IMR-90 (cell line): ENCODE results near the gene TMEM107. TPM values are rescaled to one million over a fixed set of nuclear protein-coding genes. Genes with fewer than 3 reads are reported as not detected.

Source experiments
- ATAC-seq: fragments of 200-7000 bp; cut with Tn5 transposase; 2 replicates; pipeline ENCODE4 v1.9.1; 2020; ENCODE audit warnings: low read depth, mild to moderate bottlenecking, moderate library complexity
- BruUV-seq: library from RNA; stranded (reverse); fragments of 400-500 nt; replicated peaks from 2 replicates; lab custom pipeline; 2021; lab: Mats Ljungman, UMichigan
- CTCF ChIA-PET: fragments of 300-600 bp; formaldehyde crosslinking; extraction: SDS; loops from one replicate; lab custom pipeline; 2021; ENCODE audit warnings: antibody characterized with exemption; lab: Yijun Ruan, JAX
- POLR2A ChIA-PET: fragments of 300-600 bp; sonication (Branson Sonifier 250); formaldehyde crosslinking; loops from one replicate; lab custom pipeline; 2022; ENCODE audit warnings: antibody characterized with exemption; ENCODE audit not compliant: unreplicated experiment; lab: Charles Lee
- DNase-seq: peaks from one replicate; pipeline ENCODE4 v3.0.0; 2013
- H2AFZ ChIP-seq: replicated peaks from 2 replicates; pipeline ENCODE3; 2013; ENCODE audit warnings: low read length, mild to moderate bottlenecking; ENCODE audit not compliant: poor library complexity
- H2AK5ac ChIP-seq: 2 replicates; pipeline ENCODE4 v1.6.1; 2013; ENCODE audit warnings: low read depth, low read length, inconsistent platforms
- H2AK9ac ChIP-seq: replicated peaks from 2 replicates; pipeline ENCODE3; 2013; ENCODE audit warnings: mild to moderate bottlenecking, low read depth, low read length, moderate library complexity; ENCODE audit not compliant: poor library complexity
- H2BK120ac ChIP-seq: 2 replicates; pipeline ENCODE4 v1.6.1; 2013; ENCODE audit warnings: low read depth, low read length, inconsistent platforms
- H2BK15ac ChIP-seq: 3 replicates; pipeline ENCODE4 v1.6.1; 2013; ENCODE audit warnings: low read depth, low read length, inconsistent platforms
- H2BK20ac ChIP-seq: 2 replicates; pipeline ENCODE4 v1.6.1; 2013; ENCODE audit warnings: low read depth, mild to moderate bottlenecking, inconsistent platforms, low read length, moderate library complexity
- H2BK5ac ChIP-seq: 2 replicates; pipeline ENCODE4 v1.6.1; 2013; ENCODE audit warnings: mild to moderate bottlenecking, low read depth, low read length, inconsistent platforms; ENCODE audit not compliant: poor library complexity, severe bottlenecking
- H3K14ac ChIP-seq: replicated peaks from 2 replicates; pipeline ENCODE4 v1.6.1; 2013; ENCODE audit warnings: low read depth, low read length, inconsistent platforms
- H3K18ac ChIP-seq: 2 replicates; pipeline ENCODE4 v1.6.1; 2013; ENCODE audit warnings: low read depth, low read length, control low read depth
- H3K23ac ChIP-seq: 2 replicates; pipeline ENCODE4 v1.6.1; 2013; ENCODE audit warnings: low read depth, low read length, inconsistent platforms
- H3K27ac ChIP-seq: 2 replicates; pipeline ENCODE4 v1.5.1; 2013; ENCODE audit warnings: mild to moderate bottlenecking, control low read depth, low read length; ENCODE audit not compliant: insufficient read depth
- H3K27me3 ChIP-seq: 2 replicates; pipeline ENCODE4 v1.6.1; 2013; ENCODE audit warnings: low read length; ENCODE audit not compliant: control insufficient read depth, insufficient read depth
- H3K36me3 ChIP-seq: 2 replicates; pipeline ENCODE4 v1.6.1; 2013; ENCODE audit warnings: low read length, mixed read lengths; ENCODE audit not compliant: control insufficient read depth, insufficient read depth
- H3K4ac ChIP-seq: 2 replicates; pipeline ENCODE4 v1.6.1; 2013; ENCODE audit warnings: low read depth, low read length, inconsistent platforms
- H3K4me1 ChIP-seq: 2 replicates; pipeline ENCODE4 v1.6.1; 2013; ENCODE audit warnings: low read length, mixed read lengths; ENCODE audit not compliant: control insufficient read depth, insufficient read depth
- H3K4me2 ChIP-seq: 2 replicates; pipeline ENCODE4 v1.6.1; 2013; ENCODE audit warnings: low read depth, mild to moderate bottlenecking, control low read depth, low read length, moderate library complexity
- H3K4me3 ChIP-seq: 2 replicates; pipeline ENCODE4 v1.5.1; 2013; ENCODE audit warnings: low read depth, mild to moderate bottlenecking, control low read depth, low read length, moderate library complexity; ENCODE audit not compliant: insufficient read depth
- H3K56ac ChIP-seq: 2 replicates; pipeline ENCODE4 v1.6.1; 2013; ENCODE audit warnings: low read length, inconsistent platforms; ENCODE audit not compliant: insufficient read depth; ENCODE audit errors: extremely low read depth
- H3K79me1 ChIP-seq, 2 experiments: 2 replicates each; pipeline ENCODE4 v1.6.1; 2013; ENCODE audit warnings: low read length in 2 of 2, inconsistent platforms in 1 of 2, low read depth in 1 of 2
- H3K9ac ChIP-seq: 2 replicates; pipeline ENCODE4 v1.6.1; 2013; ENCODE audit warnings: low read depth, low read length, control low read depth
- H3K9me1 ChIP-seq: 2 replicates; pipeline ENCODE4 v1.6.1; 2013; ENCODE audit warnings: low read length, inconsistent platforms; ENCODE audit not compliant: insufficient read depth
- H3K9me3 ChIP-seq: 2 replicates; pipeline ENCODE4 v1.6.1; 2013; ENCODE audit warnings: low read length; ENCODE audit not compliant: control insufficient read depth, insufficient read depth
- H4K20me1 ChIP-seq: 2 replicates; pipeline ENCODE4 v1.6.1; 2013; ENCODE audit warnings: low read length, inconsistent platforms; ENCODE audit not compliant: insufficient read depth
- H4K5ac ChIP-seq: 2 replicates; pipeline ENCODE4 v1.6.1; 2013; ENCODE audit warnings: mild to moderate bottlenecking, low read depth, low read length, control low read depth
- H4K8ac ChIP-seq, 2 experiments: 2 replicates each; pipeline ENCODE4 v1.6.1; 2013; ENCODE audit warnings: low read depth in 2 of 2, low read length in 2 of 2, control low read depth in 1 of 2, inconsistent platforms in 1 of 2
- H4K91ac ChIP-seq: 2 replicates; pipeline ENCODE4 v1.6.1; 2013; ENCODE audit warnings: low read depth, low read length, inconsistent platforms; ENCODE audit not compliant: insufficient read depth
- BHLHE40 ChIP-seq: fragments of 150-350 bp; IDR thresholded peaks from 2 replicates; pipeline ENCODE4 v1.6.1; 2016; ENCODE audit warnings: mild to moderate bottlenecking, low read depth, low read length
- CEBPB ChIP-seq: IDR thresholded peaks from 2 replicates; pipeline ENCODE4 v1.6.1; 2012; ENCODE audit warnings: low read depth, low read length, improper control_type of control experiment
- CHD1 ChIP-seq: IDR thresholded peaks from 2 replicates; pipeline ENCODE4 v1.6.1; 2012; ENCODE audit warnings: low read depth, low read length, improper control_type of control experiment
- CTCF ChIP-seq: conservative IDR thresholded peaks from 2 replicates; pipeline ENCODE4 v1.5.1; 2012; ENCODE audit warnings: mild to moderate bottlenecking, low read depth, low read length, improper control_type of control experiment
- FOS ChIP-seq: fragments of 150-350 bp; IDR thresholded peaks from 2 replicates; pipeline ENCODE4 v1.6.1; 2016; ENCODE audit warnings: low read depth, low read length
- MAFK ChIP-seq: IDR thresholded peaks from 2 replicates; pipeline ENCODE4 v1.6.1; 2012; ENCODE audit warnings: low read depth, low read length, improper control_type of control experiment
- MAZ ChIP-seq: IDR thresholded peaks from 2 replicates; pipeline ENCODE4 v1.6.1; 2012; ENCODE audit warnings: low read depth, mild to moderate bottlenecking, low read length, improper control_type of control experiment, moderate library complexity, borderline replicate concordance
- NFE2L2 ChIP-seq: fragments of 150-350 bp; IDR thresholded peaks from 2 replicates; pipeline ENCODE4 v1.6.1; 2016; ENCODE audit warnings: low read depth, mild to moderate bottlenecking, low read length
- POLR2A ChIP-seq: IDR thresholded peaks from 2 replicates; pipeline ENCODE4 v1.6.1; 2012; ENCODE audit warnings: mild to moderate bottlenecking, low read depth, low read length
- RCOR1 ChIP-seq: IDR thresholded peaks from 2 replicates; pipeline ENCODE4 v1.6.1; 2012; ENCODE audit warnings: mild to moderate bottlenecking, low read length, improper control_type of control experiment; ENCODE audit not compliant: insufficient replicate concordance
- RFX5 ChIP-seq: IDR thresholded peaks from 2 replicates; pipeline ENCODE4 v1.8.0; 2012; ENCODE audit warnings: low read depth, mild to moderate bottlenecking, low read length, moderate library complexity
- SMC3 ChIP-seq: fragments of 150-350 bp; IDR thresholded peaks from 2 replicates; pipeline ENCODE4 v1.6.1; 2016; ENCODE audit warnings: low read depth, mild to moderate bottlenecking, antibody characterized with exemption, low read length, moderate library complexity
- WGBS, 2 experiments: methylation state at CpG; one replicate each; pipeline versions ENCODE4 v1.1.5 to v1.1.7; 2013; ENCODE audit warnings: missing lambda C conversion rate in 2 of 2; ENCODE audit not compliant: insufficient read length in 1 of 2; ENCODE audit errors: extremely low coverage in 2 of 2; 5-methylcytosine and 5-hydroxymethylcytosine counted together
- dilution Hi-C: fragments of 300-500 bp; cut with HindIII; formaldehyde crosslinking; loops from one replicate; pipeline ENCODE4 v1.14.3; 2018; ENCODE audit warnings: low sequenced_read_pairs; ENCODE audit not compliant: unreplicated experiment
- in situ Hi-C: fragments of 300-500 bp; cut with MboI; formaldehyde crosslinking; loops from 3 replicates; pipeline ENCODE4 v1.14.3; 2019; ENCODE audit warnings: low sequenced_read_pairs, inconsistent platforms, mixed read lengths
- intact Hi-C: fragments of 100-400 bp; cut with micrococcal nuclease; formaldehyde crosslinking; loops from 2 replicates; pipeline ENCODE4 v1.10.0; 2022
- polyA plus RNA-seq, 3 experiments: library from polyadenylated mRNA; depleted of rRNA; stranded (reverse); fragments of >200 nt; gene quantifications; 2 replicates each; pipeline ENCODE4 v1.2.3, GENCODE V29; 2012; ENCODE audit warnings: low replicate concordance in 1 of 3
- total RNA-seq: library from RNA; depleted of rRNA; stranded (reverse); fragments of >200 nt; gene quantifications from 2 replicates; pipeline ENCODE4 v1.2.3, GENCODE V29; 2012
- TF ChIP-seq, protein P1 (sequence below): fragments of 150-350 bp; IDR thresholded peaks from 2 replicates; pipeline ENCODE4 v1.6.1; 2016; ENCODE audit warnings: low read depth, mild to moderate bottlenecking, low read length, moderate library complexity, borderline replicate concordance
- TF ChIP-seq, protein P2 (sequence below): fragments of 150-350 bp; IDR thresholded peaks from 2 replicates; pipeline ENCODE4 v1.6.1; 2017; ENCODE audit warnings: mild to moderate bottlenecking, antibody characterized with exemption, low read length, low read depth

TMEM107 gene
- total and polyA plus RNA-seq, 2 of the 4 experiments (the other 2 are of a cell fraction): 12.9 to 14.3 TPM

- Histone ChIP-seq H4K91ac (peak overlapping the region; percentile 73), H3K4me1 (peaks cover 21% of the 10 kb centered on the region), H3K18ac (peak overlapping the region; percentile 24; the same call in 1 of the 2 replicates), H3K4me2 (peak overlapping the region; percentile 96), H2AK5ac (peak overlapping the region; percentile 71), H2AK9ac (peak overlapping the region; percentile 90), H3K56ac (no peak overlapping the region), H3K9me1 (peaks cover 22% of the 10 kb centered on the region), H4K5ac (peak overlapping the region; percentile 9), H3K4ac (peak overlapping the region; percentile 83), H2BK20ac (no peak overlapping the region), H2AFZ (peak overlapping the region; percentile 88), H4K20me1 (peaks cover 9% of the 10 kb centered on the region), H3K4me3 (peak overlapping the region; percentile 59), H3K27me3 (no peaks in the 10 kb centered on the region), H3K36me3 (peaks cover 32% of the 10 kb centered on the region), H3K9me3 (no peaks in the 10 kb centered on the region), H3K79me1 (peaks cover 3 to 37% of the 10 kb centered on the region in 2 experiments; a peak in 2 of 4 replicates), H2BK5ac (peak overlapping the region; percentile 59), H3K27ac (peak overlapping the region; percentile 73), H4K8ac (peak overlapping the region in 1 of 2 experiments; percentile 79; a peak in 2 of 4 replicates), H3K23ac (peak overlapping the region; percentile 77), H3K9ac (peak overlapping the region; percentile 76), H2BK120ac (peak overlapping the region; percentile 53; the same call in 1 of the 2 replicates), H3K14ac (peak overlapping the region; percentile 77), H2BK15ac (peak overlapping the region; percentile 40; the same call in 1 of the 3 replicates)
- BruUV-seq: no TSS peak
- ChIA-PET POLR2A (interaction anchor here (0.5 kb wide), 1 partner anchor 97 kb away, joined by 3 read pairs; the partner anchor contains the start of gene CTC1), CTCF (interaction anchor here (0.6 to 1.5 kb wide), 3 partner anchors 9 to 32 kb away, joined by 3 read pairs; no protein-coding TSS in a partner anchor)
- WGBS, 2 experiments: 0% methylated on average over 9 of the region's 38 CpGs; no CpG with 5 or more reads in 1 of the 2 experiments
- peak; percentile 53 for ATAC-seq
- peak; percentile 90 for DNase-seq
- intact Hi-C loops (no loop called here), dilution Hi-C loops (no loop called here), in situ Hi-C loops (loop anchor here (25.0 kb wide), 1 partner anchor 914 kb away; the partner anchor contains the start of genes DVL2, GABARAP and PHF23)
- TF ChIP-seq MAZ (peak; percentile 98), BHLHE40 (peak; percentile 84), POLR2A (peak; percentile 95), CEBPB (no peak), MAFK (peak; percentile 84), RCOR1 (no peak), CTCF (no peak), SMC3 (peak; percentile 7; the same call in 1 of the 2 replicates), NFE2L2 (no peak), CHD1 (no peak), RFX5 (peak; percentile 80), FOS (no peak)
- TF ChIP-seq, protein P1, sequence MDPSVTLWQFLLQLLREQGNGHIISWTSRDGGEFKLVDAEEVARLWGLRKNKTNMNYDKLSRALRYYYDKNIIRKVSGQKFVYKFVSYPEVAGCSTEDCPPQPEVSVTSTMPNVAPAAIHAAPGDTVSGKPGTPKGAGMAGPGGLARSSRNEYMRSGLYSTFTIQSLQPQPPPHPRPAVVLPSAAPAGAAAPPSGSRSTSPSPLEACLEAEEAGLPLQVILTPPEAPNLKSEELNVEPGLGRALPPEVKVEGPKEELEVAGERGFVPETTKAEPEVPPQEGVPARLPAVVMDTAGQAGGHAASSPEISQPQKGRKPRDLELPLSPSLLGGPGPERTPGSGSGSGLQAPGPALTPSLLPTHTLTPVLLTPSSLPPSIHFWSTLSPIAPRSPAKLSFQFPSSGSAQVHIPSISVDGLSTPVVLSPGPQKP: no peak
- TF ChIP-seq, protein P2, sequence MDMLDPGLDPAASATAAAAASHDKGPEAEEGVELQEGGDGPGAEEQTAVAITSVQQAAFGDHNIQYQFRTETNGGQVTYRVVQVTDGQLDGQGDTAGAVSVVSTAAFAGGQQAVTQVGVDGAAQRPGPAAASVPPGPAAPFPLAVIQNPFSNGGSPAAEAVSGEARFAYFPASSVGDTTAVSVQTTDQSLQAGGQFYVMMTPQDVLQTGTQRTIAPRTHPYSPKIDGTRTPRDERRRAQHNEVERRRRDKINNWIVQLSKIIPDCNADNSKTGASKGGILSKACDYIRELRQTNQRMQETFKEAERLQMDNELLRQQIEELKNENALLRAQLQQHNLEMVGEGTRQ: peak; percentile 58
These were observed 25.0 kb downstream of the TMEM107 start for GRCh38 chr17:8151120-8151640.
